ENCODE data around the gene ADAP1.
"Not testable (repeated sequence)": the region's sequence is repeated elsewhere in the genome, so short reads cannot be mapped to it uniquely, and the experiment has no call there.

The ADAP1 gene

GRCh38 chr7:957418-958220 is 3.1 kb upstream of the ADAP1 start:
- FAIRE-seq, result no peak

GRCh38 chr7:956031-956430 is 1.6 kb upstream of the ADAP1 start:
- FAIRE-seq, result no peak

GRCh38 chr7:953547-954327 is 743 bp downstream of the ADAP1 start:
- FAIRE-seq, result no peak

- FAIRE-seq, result no peak
Measured at GRCh38 chr7:952548-953441, 1.7 kb downstream of the ADAP1 start.

GRCh38 chr7:951881-952547 is 2.5 kb downstream of the ADAP1 start:
- FAIRE-seq, result no peak

- no peak for FAIRE-seq
Measured at GRCh38 chr7:949021-949934, 5.2 kb downstream of the ADAP1 start.

- no peak for FAIRE-seq
Measured at GRCh38 chr7:947391-948210, 6.9 kb downstream of the ADAP1 start.

- no peak for FAIRE-seq
Measured at GRCh38 chr7:946256-946996, 8.1 kb downstream of the ADAP1 start.

GRCh38 chr7:945556-946255 is 8.8 kb downstream of the ADAP1 start:
- FAIRE-seq, result no peak

- FAIRE-seq, result no peak
Measured at GRCh38 chr7:945147-945555, 9.3 kb downstream of the ADAP1 start.

GRCh38 chr7:944744-945143 is 9.7 kb downstream of the ADAP1 start:
- no peak for FAIRE-seq

GRCh38 chr7:943793-944192 is 10.7 kb downstream of the ADAP1 start:
- FAIRE-seq, result not testable (repeated sequence)

GRCh38 chr7:940599-941408 is 13.7 kb downstream of the ADAP1 start:
- FAIRE-seq, result no peak

- FAIRE-seq, result no peak
Measured at GRCh38 chr7:939843-940242, 14.6 kb downstream of the ADAP1 start.

GRCh38 chr7:938546-939185 is 15.8 kb downstream of the ADAP1 start:
- no peak for FAIRE-seq

- no peak for FAIRE-seq
Measured at GRCh38 chr7:937856-938484, 16.5 kb downstream of the ADAP1 start.

GRCh38 chr7:936386-937054 is 18.0 kb downstream of the ADAP1 start:
- FAIRE-seq, result no peak

All from islet of Langerhans (tissue), 1 donor.